Measurements from ENCODE around the gene CTSZ. TPM values are rescaled to one million over a fixed set of nuclear protein-coding genes. Genes with fewer than 3 reads are reported as not detected.

The CTSZ gene
- total RNA-seq, 4 donors from 2014 or later = 83.5 to 145 (median 105) TPM

GRCh38 chr20:59032023-59032712 lies 25.1 kb upstream of the CTSZ start, which contains the start of gene ATP5F1E:
Gene ATP5F1E (minus strand): TSS chr20:59032335. CDS start chr20:59032251, 84 bp downstream.
- Histone ChIP-seq H3K4me3 (peak within 1 kb of the TSS; percentile 84 to 89 (median 87)), H3K4me1 (peaks cover 0 to 53% (median 41%) of the 10 kb centered on the region in 4 donors), H3K9me3 (no peaks in the 10 kb centered on the region), H3K27ac (peak within 1 kb of the TSS; percentile 79 to 92 (median 89)), H3K27me3 (no peaks in the 10 kb centered on the region), H3K36me3 (peaks cover 0 to 48% (median 13%) of the 10 kb centered on the region in 3 donors)
- WGBS, 2 donors = 0% methylated on average over 28 to 56 of the region's 86 CpGs
- TF ChIP-seq CTCF (IDR thresholded peaks at IDR 0.05) (peak in 1 of 5 experiments; percentile 53), POLR2A (IDR thresholded peaks at IDR 0.05) (peak; percentile 85 to 90), EP300 (IDR thresholded peaks at IDR 0.05) (peak in 1 of 2 donors; percentile 91)
- DNase-seq (ENCODE audit: low spot score in 2 of 2) = peak; percentile 92 to 94

GRCh38 chr20:59031564-59032022 lies 24.5 kb upstream of the CTSZ start:
- 14 to 18% methylated on average over 12 to 13 of the region's 13 CpGs for WGBS, 2 donors
- Histone ChIP-seq H3K4me1 (peaks cover 0 to 59% (median 44%) of the 10 kb centered on the region in 4 donors), H3K4me3 (peak overlapping the region; percentile 84 to 89 (median 87)), H3K36me3 (peaks cover 0 to 46% (median 15%) of the 10 kb centered on the region in 3 donors), H3K9me3 (no peaks in the 10 kb centered on the region), H3K27me3 (no peaks in the 10 kb centered on the region), H3K27ac (peak overlapping the region; percentile 79 to 92 (median 89))
- TF ChIP-seq POLR2A (IDR thresholded peaks at IDR 0.05) (no peak), CTCF (IDR thresholded peaks at IDR 0.05) (no peak), EP300 (IDR thresholded peaks at IDR 0.05) (no peak)
- no peak for DNase-seq (ENCODE audit: low spot score in 2 of 2)

- Histone ChIP-seq H3K4me3 (peak overlapping the region; percentile 84 to 89 (median 87)), H3K9me3 (no peaks in the 10 kb centered on the region), H3K27me3 (no peaks in the 10 kb centered on the region), H3K27ac (peak overlapping the region in 3 of 4 donors; percentile 87 to 92 (median 91)), H3K4me1 (peaks cover 0 to 64% (median 45%) of the 10 kb centered on the region in 4 donors), H3K36me3 (peaks cover 0 to 43% (median 15%) of the 10 kb centered on the region in 3 donors)
- TF ChIP-seq CTCF (IDR thresholded peaks at IDR 0.05) = no peak
- no peak for TF ChIP-seq EP300 (IDR thresholded peaks at IDR 0.05)
- TF ChIP-seq POLR2A (IDR thresholded peaks at IDR 0.05) = no peak
- no peak for DNase-seq (ENCODE audit: low spot score in 2 of 2)
- WGBS, 2 donors = 71 to 75% methylated on average over 7 of the region's 7 CpGs
These were observed 24.0 kb upstream of the CTSZ start for GRCh38 chr20:59030911-59031563.

GRCh38 chr20:59028812-59029211 lies 21.8 kb upstream of the CTSZ start:
- Histone ChIP-seq H3K9me3 (no peaks in the 10 kb centered on the region), H3K27ac (no peak overlapping the region), H3K27me3 (no peaks in the 10 kb centered on the region), H3K4me1 (peaks cover 0 to 71% (median 45%) of the 10 kb centered on the region in 4 donors), H3K4me3 (no peak overlapping the region), H3K36me3 (peaks cover 6 to 49% (median 19%) of the 10 kb centered on the region in 3 donors)
- DNase-seq (ENCODE audit: low spot score in 2 of 2) = no peak
- no peak for TF ChIP-seq CTCF (IDR thresholded peaks at IDR 0.05)
- no peak for TF ChIP-seq POLR2A (IDR thresholded peaks at IDR 0.05)
- TF ChIP-seq EP300 (IDR thresholded peaks at IDR 0.05) = no peak
- whole genome bisulfite sequencing, 2 donors = 29 to 39% methylated on average over 2 of the region's 2 CpGs
